GM21526 (cell line): ENCODE results near the gene B3GNT3.
"Not testable (repeated sequence)": the region's sequence is repeated elsewhere in the genome, so short reads cannot be mapped to it uniquely, and the experiment has no call there.

ENCODE experiments used
- ATAC-seq: cut with Tn5 transposase; IDR thresholded peaks from one replicate; pipeline ENCODE4 v1.9.1; 2021; ENCODE audit warnings: moderate library complexity; ENCODE audit not compliant: unreplicated experiment, low FRiP score

Gene B3GNT3

GRCh38 chr19:17765069-17765618 is 29.8 kb upstream of the B3GNT3 start:
- ATAC-seq: no peak

- ATAC-seq: no peak
These were observed 28.3 kb upstream of the B3GNT3 start for GRCh38 chr19:17766543-17767131.

- ATAC-seq: no peak
These were observed 27.4 kb upstream of the B3GNT3 start for GRCh38 chr19:17767559-17767958.

- no peak for ATAC-seq
These were observed 24.3 kb upstream of the B3GNT3 start for GRCh38 chr19:17770613-17771012.

GRCh38 chr19:17772172-17772571 is 22.8 kb upstream of the B3GNT3 start:
- no peak for ATAC-seq

GRCh38 chr19:17775245-17775927 is 19.6 kb upstream of the B3GNT3 start:
- ATAC-seq: no peak

GRCh38 chr19:17775991-17776803 is 18.7 kb upstream of the B3GNT3 start:
- ATAC-seq: peak; percentile 60

- not testable (repeated sequence) for ATAC-seq
These were observed 17.1 kb upstream of the B3GNT3 start for GRCh38 chr19:17777840-17778239.

GRCh38 chr19:17778251-17778967 is 16.5 kb upstream of the B3GNT3 start:
- no peak for ATAC-seq

GRCh38 chr19:17778968-17779929 is 15.7 kb upstream of the B3GNT3 start:
- ATAC-seq: no peak

- ATAC-seq: no peak
These were observed 14.2 kb upstream of the B3GNT3 start for GRCh38 chr19:17780781-17781180.

GRCh38 chr19:17783721-17784120 is 11.2 kb upstream of the B3GNT3 start:
- not testable (repeated sequence) for ATAC-seq

- ATAC-seq: no peak
These were observed 10.5 kb upstream of the B3GNT3 start for GRCh38 chr19:17784201-17785008.

GRCh38 chr19:17787274-17787913 is 7.5 kb upstream of the B3GNT3 start:
- no peak for ATAC-seq

- ATAC-seq: no peak
These were observed 6.3 kb upstream of the B3GNT3 start for GRCh38 chr19:17788632-17789031.

- ATAC-seq: no peak
These were observed 4.7 kb upstream of the B3GNT3 start for GRCh38 chr19:17790059-17790780.

GRCh38 chr19:17794412-17794730 is 567 bp upstream of the B3GNT3 start:
- ATAC-seq: no peak

- no peak for ATAC-seq
These were observed 538 bp downstream of the B3GNT3 start for GRCh38 chr19:17795495-17795856.
